Activated effector memory CD4-positive, alpha-beta T cell treated with anti-CD3 and anti-CD28 coated beads, Interleukin-2, amount 50 U/mL, for 16 hours (primary cell): ENCODE results near the gene GNAS.

ENCODE experiments used
- DNase-seq: peaks from one replicate; pipeline ENCODE4 v3.0.0-alpha.2; 2020

GNAS gene

GRCh38 chr20:58901488-58902402, 49.2 kb downstream of the GNAS start:
- DNase-seq, result no peak

- no peak for DNase-seq
Measured at GRCh38 chr20:58903614-58904013, 51.1 kb downstream of the GNAS start.

GRCh38 chr20:58905236-58905635, 52.7 kb downstream of the GNAS start:
- no peak for DNase-seq

GRCh38 chr20:58906111-58906510, 53.6 kb downstream of the GNAS start:
- DNase-seq, result no peak

- no peak for DNase-seq
Measured at GRCh38 chr20:58906894-58907293, 54.4 kb downstream of the GNAS start.

- peak; percentile 82 for DNase-seq
Measured at GRCh38 chr20:58907320-58908137, 55.0 kb downstream of the GNAS start.

GRCh38 chr20:58908221-58908620, 55.7 kb downstream of the GNAS start:
- no peak for DNase-seq

- DNase-seq, result no peak
Measured at GRCh38 chr20:58908941-58909340, 56.4 kb downstream of the GNAS start.

- DNase-seq, result no peak
Measured at GRCh38 chr20:58909585-58909984, 57.1 kb downstream of the GNAS start.

GRCh38 chr20:58910473-58910872, 58.0 kb downstream of the GNAS start:
- DNase-seq, result no peak

GRCh38 chr20:58911309-58911708, 58.8 kb downstream of the GNAS start:
- DNase-seq, result no peak

- no peak for DNase-seq
Measured at GRCh38 chr20:58911970-58912369, 59.5 kb downstream of the GNAS start.

GRCh38 chr20:58913079-58913478, 60.6 kb downstream of the GNAS start:
- DNase-seq, result no peak

- no peak for DNase-seq
Measured at GRCh38 chr20:58918621-58919020, 66.1 kb downstream of the GNAS start.

- no peak for DNase-seq
Measured at GRCh38 chr20:58921564-58921963, 69.0 kb downstream of the GNAS start.

GRCh38 chr20:58922036-58922435, 69.5 kb downstream of the GNAS start:
- DNase-seq, result no peak

GRCh38 chr20:58923117-58923712, 70.7 kb downstream of the GNAS start:
- no peak for DNase-seq

GRCh38 chr20:58926802-58927489, 74.4 kb downstream of the GNAS start:
- DNase-seq, result no peak

- DNase-seq, result no peak
Measured at GRCh38 chr20:58927490-58928061, 75.1 kb downstream of the GNAS start.

GRCh38 chr20:58930496-58930895, 78.0 kb downstream of the GNAS start:
- DNase-seq, result no peak

- no peak for DNase-seq
Measured at GRCh38 chr20:58932170-58932569, 79.7 kb downstream of the GNAS start.

- DNase-seq, result no peak
Measured at GRCh38 chr20:58938078-58938477, 85.6 kb downstream of the GNAS start.

- DNase-seq, result no peak
Measured at GRCh38 chr20:58938541-58938940, 86.0 kb downstream of the GNAS start.
